Activated gamma-delta T cell treated with Interleukin-2 at 50 U/mL for 16 hours (primary cell): ENCODE measurements around the gene LRRC47.

Source experiments
- DNase-seq: peaks from one replicate; pipeline ENCODE4 v3.0.0-alpha.2; 2020

LRRC47 gene

GRCh38 chr1:3746389-3746829, 49.9 kb downstream of the LRRC47 start:
- DNase-seq = no peak

- DNase-seq = no peak
Observed at GRCh38 chr1:3745590-3746381, 50.5 kb downstream of the LRRC47 start.

GRCh38 chr1:3745071-3745470, 51.2 kb downstream of the LRRC47 start:
- DNase-seq = no peak

DNA sequence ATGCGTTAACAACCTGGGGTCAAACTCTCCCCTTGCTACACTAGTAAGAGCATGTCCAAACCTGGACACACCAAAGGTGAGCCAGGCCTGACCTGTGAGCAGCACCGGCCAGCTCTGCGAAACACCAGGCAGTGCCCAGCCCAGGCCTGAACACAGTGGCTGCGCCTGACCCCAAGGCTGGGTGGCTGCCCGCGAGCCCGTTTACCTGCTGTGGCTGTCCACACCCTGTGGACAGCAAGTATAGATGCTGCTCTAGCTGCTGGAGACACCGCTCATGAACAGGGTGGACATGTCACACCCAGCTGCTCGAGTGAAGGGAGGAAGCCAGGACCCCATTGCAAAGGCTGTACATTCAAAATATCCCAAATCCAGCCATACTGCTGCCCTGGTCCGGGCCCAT, 51.7 kb downstream of the LRRC47 start:
- no peak for DNase-seq

DNA sequence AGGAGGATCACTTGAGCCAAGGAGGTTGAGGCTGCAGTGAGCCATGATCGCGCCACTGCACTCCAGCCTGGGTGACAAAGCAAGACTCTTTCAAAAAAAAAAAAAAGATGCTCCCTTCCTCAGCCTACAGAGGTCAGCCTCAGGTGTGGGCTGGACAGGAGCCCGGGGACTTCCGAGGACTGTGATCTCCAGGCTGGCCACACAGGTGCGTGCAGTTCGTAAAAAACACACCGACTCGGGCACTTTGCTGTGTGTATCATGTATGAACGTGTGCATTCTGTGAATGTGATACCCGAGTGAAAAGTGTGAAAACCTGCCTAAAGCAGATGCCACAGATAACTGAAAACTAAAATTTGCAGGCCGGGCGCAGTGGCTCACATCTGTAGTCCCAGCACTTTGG, 52.5 kb downstream of the LRRC47 start:
- no peak for DNase-seq

DNA sequence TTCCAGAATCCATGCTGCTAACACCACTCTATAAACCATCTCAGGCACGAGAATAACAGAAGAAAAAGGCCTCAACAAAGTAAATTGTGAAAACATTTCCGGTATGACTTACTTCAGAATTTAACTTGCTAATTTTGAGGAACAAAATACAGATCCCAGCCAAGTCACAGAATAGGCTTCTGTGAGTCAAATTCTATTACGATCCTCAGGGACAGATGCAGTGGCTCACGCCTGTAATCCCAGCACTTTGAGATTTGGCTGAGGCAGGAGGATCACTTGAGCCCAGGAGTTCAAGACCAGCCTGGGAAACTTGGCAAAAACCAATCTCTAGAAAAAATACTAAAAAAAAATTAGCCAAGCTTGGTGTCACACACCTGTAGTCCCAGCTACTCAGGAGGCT, 52.9 kb downstream of the LRRC47 start:
- DNase-seq = no peak

- DNase-seq = no peak
Observed at GRCh38 chr1:3742439-3743298, 53.6 kb downstream of the LRRC47 start.

DNA sequence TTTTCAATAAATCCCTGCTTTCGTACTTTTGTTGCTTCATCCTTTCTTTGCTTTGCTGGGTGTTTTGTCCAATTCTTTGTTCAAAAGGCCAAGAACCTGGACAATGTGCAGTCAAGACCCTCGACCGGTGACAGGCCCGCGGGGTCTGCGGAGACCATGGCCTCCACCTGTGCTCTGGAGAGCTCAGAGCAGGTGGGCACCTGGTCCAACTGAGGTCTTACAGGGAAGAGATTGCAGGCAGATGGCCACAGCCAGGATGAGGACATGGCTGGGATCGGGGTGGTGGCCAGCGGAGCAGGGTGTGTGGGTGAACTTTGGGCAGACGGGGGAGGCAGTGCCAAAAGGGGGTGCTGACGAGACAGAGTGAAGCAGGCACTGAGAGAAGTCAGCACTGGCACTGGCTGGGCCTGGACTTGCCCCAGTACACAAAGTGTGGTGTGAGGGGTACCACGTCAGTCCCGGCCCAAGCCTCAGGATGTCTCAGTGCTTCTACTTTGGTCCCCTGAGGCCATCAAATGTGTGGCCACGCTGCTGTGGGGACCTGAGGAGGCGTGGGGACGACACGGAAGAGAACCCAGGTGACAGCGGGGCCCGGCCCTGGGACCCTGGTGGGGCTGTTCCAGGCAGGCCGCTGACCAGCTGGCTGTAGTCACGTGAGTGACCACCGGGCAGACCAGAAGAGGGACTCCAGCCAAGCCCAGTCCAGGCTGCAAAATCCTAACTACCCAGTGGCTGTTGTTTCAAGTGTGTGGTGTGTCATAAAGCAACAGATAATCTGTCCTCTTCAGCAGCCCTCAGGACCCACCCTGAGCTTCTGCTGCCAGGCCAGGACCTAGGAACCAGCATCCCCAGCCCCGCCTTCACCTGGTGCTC, 54.5 kb downstream of the LRRC47 start:
- no peak for DNase-seq

- no peak for DNase-seq
Observed at GRCh38 chr1:3740752-3741151, 55.5 kb downstream of the LRRC47 start.

GRCh38 chr1:3740042-3740441, 56.3 kb downstream of the LRRC47 start:
- no peak for DNase-seq

DNA sequence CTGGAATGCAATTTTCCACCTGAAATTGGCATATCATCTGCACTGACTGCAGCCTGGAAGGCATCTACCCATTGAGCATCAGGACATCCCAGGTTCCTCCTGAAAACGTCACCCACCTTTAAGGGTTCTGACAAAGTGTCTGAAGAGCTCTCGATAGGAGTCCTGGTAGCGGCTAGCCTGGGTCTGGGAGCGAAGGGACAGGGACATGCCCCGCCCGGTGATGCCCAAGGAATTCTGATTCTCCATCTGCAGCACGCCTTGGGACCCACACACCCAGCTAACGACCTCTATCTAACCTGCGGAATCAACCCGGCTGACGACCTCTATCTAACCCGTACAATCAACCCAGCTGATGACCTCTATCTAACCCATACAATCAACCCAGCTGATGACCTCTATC, 57.4 kb downstream of the LRRC47 start:
- no peak for DNase-seq

DNA sequence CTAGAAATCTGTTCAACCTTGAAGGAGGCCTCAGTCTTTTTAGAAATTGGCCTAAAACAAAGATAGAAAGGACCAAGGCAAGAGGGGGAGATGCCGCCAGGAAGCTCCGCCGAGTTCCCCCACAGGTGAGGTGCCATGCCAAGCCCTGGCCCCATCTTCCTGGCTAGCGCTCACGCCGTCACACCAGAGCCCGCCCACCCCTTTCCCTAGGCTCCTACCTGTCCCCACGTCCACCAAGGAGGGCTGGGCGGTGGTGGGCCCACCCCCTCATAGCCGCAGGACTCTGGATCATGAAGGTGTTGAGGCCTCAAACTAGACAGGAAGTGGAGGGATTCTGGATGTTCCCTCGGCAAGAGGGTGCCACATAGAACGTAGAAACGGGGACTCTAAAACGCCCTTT, 59.6 kb downstream of the LRRC47 start:
- no peak for DNase-seq

GRCh38 chr1:3736131-3736561, 60.2 kb downstream of the LRRC47 start:
- DNase-seq = no peak

- no peak for DNase-seq
Observed at GRCh38 chr1:3735688-3736087, 60.6 kb downstream of the LRRC47 start.

- DNase-seq = no peak
Observed at GRCh38 chr1:3735027-3735681, 61.1 kb downstream of the LRRC47 start.

- DNase-seq = no peak
Observed at GRCh38 chr1:3734602-3735001, 61.7 kb downstream of the LRRC47 start.

- DNase-seq = no peak
Observed at GRCh38 chr1:3733883-3734589, 62.3 kb downstream of the LRRC47 start.

DNA sequence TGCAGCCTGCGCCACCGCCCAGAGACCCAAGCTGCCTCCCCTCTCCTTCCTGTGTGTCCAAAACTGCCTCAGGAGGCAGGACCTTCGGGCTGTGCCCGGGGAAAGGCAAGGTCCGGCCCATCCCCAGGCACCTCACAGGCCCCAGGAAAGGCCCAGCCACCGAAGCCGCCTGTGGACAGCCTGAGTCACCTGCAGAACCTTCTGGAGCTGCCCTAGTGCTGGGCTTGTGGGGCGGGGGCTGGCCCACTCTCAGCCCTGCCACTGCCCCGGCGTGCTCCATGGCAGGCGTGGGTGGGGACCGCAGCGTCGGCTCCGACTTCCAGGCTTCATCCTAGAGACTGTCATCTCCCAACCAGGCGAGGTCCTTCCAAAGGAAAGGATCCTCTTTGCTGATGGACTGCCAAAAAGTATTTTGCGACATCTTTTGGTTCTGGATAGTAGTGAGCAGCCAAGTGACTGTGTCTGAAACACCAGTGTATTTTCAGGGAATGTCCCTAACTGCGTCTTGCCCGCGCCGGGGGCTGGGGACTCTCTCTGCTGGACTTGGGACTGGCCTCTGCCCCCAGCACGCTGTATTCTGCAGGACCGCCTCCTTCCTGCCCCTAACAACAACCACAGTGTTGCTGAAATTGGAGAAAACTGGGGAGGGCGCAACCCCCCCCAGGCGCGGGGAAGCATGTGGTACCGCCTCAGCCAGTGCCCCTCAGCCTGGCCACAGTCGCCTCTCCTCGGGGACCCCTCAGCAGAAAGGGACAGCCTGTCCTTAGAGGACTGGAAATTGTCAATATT, 63.0 kb downstream of the LRRC47 start:
- DNase-seq = no peak

- no peak for DNase-seq
Observed at GRCh38 chr1:3732434-3733093, 63.7 kb downstream of the LRRC47 start.
